Measurements from ENCODE around the gene SMTN.
"Not testable (repeated sequence)": the region's sequence is repeated elsewhere in the genome, so short reads cannot be mapped to it uniquely, and the experiment has no call there.

Gene SMTN

DNA sequence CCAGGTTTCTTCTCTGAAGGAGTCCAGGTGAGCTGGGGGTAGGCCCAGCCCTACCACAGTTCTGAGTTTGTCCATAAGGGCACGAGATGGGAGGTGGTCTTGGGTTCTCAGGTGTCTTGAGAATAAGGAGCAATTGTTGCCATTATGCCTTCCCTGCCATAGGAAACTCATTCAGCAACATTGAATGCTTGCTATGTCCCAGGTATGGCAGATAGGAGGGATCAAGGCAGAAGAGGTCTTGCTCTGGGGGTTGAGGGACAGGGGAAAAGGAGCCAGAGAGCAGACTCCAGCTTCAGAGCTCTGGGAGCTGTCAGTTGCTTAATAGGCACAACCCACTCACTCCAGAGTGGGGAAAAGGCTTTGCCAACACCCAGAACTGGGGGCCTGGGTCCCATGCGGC is 22.0 kb downstream of the SMTN start:
- DNase-seq = no peak

DNA sequence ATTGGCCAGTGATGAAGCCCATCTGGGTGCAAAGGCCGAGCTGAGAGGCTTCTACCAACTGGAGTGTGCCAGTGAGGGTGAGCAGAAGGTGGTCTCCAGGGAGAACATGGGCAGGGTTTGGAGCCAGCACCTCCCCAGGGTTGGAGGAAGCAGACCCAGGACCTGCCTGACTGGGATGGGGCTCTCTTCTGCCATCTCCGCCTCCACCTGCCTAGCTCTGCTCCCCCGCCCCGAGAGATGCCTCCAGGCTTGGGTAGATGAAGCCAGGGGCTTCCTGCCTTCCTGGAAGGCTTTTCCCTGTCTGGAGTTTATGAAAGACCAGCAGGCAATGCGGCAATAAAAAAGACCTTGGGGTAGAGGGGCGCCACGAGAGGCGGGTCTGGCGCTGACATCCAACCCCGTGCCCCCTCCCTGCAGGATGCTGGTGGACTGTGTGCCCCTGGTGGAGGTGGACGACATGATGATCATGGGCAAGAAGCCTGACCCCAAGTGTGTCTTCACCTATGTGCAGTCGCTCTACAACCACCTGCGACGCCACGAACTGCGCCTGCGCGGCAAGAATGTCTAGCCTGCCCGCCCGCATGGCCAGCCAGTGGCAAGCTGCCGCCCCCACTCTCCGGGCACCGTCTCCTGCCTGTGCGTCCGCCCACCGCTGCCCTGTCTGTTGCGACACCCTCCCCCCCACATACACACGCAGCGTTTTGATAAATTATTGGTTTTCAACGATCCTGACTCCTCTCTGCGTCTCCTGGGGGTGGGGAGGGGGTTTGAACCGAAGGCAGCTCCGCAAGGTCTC is 23.0 kb downstream of the SMTN start:
- peak in 8 of 56 donors; percentile 8 to 45 (median 22) for DNase-seq

DNA sequence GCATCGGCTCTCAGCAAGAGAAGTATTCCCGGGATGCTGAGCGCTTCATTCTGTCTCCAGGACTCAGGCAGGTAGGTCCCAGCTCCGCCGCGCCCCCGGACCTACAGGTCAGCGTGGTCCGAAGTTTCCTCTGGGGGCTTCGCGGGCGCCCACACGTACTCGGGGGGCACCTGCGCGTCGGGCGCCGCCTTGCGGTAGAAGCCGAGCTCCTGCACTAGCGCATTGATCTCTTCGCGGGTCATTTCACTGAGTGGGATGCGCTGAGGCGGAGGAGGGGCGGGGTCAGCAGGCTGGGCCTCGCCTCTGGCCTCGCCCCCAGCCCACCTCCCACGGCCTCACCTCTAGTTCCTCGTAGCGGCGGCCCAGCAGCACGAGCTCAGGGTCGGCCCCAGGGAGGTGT is 23.8 kb downstream of the SMTN start:
- DNase-seq = no peak

DNA sequence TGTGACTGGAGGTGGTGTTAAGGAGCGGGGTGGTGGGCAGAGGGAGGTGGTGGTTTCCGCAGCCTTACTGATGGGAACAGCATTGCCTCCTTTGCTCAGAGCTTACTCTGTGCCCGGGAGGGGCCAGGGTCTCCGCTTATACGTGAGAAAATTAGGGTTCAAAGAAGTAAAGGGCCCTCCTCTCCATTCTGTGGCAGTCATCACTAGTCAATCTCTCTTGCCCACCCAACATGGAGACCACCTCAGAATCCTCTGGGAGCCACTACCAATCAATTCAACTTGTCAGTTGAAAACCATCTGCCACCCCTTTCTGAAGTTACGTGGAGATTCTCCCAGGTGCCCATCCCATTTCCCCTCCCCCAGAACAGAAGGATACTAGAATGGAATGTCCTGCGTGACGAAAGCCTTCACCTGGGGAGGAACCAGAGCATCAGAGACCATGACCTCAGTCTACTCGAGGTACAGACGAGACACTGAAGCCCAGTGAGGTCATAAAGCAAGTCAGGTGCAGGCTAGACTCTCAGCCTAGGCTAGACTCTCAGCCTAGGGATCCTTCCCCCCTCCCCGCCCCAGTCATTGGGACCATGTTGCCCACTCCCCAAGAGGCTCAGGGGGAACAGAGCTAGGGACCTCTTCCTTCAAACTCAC is 24.3 kb downstream of the SMTN start:
- DNase-seq = no peak

DNA sequence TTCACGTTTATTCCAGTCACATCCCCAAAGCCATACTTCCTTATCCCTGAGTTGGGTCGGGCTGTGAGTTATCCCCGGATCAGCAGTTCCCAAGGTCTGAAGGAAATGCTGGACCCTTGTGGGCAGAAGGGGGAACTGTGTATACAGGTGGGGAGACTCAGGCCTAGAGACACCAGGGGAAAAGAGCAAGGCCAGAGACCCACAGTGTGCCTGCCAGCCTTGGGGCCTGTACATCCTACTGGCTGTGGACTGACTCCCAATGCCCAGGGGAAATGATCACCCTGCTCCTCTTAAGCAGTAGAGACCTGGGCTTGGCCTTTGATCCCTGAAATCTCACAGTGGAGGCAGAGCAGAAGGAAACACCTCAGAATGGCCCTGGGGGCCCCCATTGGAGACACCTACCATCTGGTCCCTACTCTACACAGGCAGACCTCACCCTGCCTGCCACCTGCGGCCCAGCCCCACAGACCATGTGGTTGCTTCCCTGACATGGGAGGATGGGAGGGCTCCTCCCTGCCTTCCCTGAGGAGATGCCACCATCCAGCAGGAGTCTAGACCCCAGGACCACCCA is 25.0 kb downstream of the SMTN start:
- no peak for DNase-seq

DNA sequence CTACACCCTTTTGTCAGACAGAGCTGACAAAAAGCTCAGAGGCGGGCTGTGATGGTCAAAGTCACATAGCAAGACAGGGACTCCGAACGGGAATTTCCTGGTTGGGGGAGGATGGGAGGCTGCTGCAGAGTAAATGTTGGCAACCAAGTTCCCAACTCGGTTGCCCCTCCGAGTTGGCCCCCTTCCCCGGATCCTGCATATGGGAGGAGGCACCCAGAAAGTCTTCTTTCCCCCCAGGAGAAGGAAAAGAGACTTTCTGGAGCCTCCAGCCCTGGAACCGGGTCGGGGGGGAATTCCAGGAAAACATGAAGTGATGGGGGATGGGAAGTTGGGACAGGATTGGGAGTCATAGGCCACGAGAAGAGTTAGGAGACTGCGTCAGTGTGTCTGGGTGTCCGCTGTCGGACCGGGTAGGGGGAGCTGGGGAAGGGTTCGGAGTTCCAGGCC is 25.6 kb downstream of the SMTN start:
- DNase-seq = peak in 2 of 56 donors; percentile 28 to 52

DNA sequence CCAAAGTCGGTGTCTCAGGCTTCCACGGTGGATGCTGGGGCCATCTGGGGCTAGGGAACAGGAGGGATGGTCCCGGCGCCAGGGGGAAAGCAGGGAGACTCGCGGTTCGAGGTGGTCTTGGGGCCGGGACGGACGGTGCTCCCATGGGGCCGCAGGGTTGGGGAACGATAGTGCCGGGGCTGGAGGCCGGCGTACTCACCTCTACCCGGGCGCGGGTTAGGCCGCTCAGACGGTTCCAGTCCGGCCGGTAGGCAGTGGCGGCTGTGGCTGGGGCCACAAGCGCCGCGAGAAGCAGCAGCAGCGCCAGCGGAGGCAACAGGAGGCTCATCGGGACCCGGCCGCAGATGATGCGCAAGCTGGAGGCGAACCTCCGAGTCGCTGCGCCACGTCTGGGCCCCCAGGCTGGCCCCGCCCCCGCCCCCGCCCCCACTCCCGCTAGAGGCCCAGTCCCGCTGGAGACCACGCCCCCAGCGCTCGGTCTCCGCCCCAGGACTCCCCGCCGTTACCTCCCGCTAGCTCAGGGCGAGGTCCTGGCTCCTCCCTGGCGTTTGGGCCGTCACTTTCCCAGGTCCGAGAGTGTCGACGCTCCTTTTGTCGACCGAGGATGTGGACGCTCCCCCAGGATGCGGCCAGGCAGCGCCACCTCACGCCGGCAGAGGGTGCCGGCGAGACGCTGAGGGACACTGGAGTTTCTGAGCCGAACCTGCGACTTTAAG is 26.2 kb downstream of the SMTN start, which contains the start of gene SELENOM:
Gene SELENOM, minus strand, starts transcription at position 391 of the 716 bp plus-strand sequence. Its CDS starts 63 bp downstream, at position 328.
- DNase-seq = peak in 55 of 56 donors; percentile 43 to 94 (median 85)

DNA sequence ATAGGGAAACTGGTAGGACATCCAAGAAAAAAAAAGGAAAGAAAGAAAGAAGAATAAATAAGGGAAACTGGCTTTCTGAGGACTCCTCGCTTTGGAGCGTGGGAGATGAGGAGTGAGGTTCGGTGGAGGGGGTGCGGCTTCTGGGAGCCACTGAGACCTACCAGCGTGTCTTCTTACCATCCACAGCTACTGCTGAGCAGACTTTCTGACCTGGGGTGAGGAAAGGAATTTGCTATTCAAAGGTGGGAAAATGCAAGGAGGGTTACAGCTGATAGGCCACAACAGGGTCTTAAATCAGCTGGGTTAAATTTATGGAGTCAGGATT is 26.7 kb downstream of the SMTN start:
- no peak for DNase-seq

DNA sequence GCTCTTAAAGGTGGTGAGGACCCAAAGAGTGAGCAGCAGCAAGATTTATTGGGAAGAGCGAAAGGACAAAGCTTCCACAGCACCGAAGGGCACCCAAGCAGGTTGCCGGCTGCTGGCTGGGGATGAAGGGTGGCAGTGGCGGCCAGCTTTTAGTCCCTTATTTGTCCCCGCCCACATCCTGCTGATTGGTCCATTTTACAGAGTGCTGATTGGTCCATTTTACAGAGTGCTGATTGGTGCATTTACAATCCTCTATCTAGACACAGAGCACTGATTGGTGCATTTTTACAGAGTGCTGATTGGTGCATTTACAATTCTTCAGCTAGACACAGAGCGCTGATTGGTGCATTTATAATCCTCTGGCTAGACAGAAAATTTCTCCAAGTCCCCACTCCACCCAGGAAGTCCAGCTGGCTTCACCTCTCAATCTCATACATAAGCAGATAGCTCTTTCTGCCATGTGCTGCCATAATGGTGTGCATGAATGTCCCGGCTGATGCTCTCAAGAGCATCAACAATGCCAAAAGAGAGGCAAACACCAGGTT is 31.5 kb downstream of the SMTN start:
- not testable (repeated sequence) for DNase-seq

DNA sequence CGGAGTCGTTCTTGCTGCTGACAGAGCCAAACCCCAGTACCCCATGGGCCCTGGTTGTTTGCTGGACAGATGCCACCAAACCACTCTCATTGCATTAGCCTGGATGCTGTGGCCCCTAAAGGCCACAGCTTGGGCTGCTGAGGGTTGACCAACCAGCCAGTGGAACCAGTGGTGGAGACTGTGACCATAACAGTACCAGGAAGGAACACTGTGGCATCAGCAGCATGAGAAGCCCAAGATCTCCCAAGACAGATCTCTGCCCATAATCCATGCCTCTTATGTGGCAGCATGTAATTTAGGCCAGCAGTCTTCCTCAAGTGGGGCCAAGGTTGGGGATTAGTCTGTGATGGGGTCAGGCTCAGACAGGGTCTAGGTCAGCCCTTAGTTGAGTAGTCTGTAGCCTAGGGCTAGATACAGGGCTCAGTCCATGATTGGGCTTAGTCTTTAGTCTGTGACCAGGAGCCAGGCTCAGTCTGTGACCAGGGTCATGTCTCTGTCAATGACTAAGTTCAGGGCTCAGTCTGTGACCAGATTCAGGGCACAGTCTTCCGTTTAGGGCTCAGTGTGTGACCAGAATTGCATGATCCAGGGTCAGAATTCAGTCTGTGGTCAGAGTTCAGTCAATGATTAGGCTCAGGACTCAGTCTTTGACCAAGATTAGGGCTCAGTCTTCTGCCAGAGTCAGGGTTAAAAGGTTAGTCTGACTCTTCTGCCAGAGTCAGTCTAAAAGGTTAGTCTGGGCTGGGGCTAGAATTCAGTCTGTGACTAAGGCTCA is 37.1 kb downstream of the SMTN start:
- DNase-seq = no peak

DNA sequence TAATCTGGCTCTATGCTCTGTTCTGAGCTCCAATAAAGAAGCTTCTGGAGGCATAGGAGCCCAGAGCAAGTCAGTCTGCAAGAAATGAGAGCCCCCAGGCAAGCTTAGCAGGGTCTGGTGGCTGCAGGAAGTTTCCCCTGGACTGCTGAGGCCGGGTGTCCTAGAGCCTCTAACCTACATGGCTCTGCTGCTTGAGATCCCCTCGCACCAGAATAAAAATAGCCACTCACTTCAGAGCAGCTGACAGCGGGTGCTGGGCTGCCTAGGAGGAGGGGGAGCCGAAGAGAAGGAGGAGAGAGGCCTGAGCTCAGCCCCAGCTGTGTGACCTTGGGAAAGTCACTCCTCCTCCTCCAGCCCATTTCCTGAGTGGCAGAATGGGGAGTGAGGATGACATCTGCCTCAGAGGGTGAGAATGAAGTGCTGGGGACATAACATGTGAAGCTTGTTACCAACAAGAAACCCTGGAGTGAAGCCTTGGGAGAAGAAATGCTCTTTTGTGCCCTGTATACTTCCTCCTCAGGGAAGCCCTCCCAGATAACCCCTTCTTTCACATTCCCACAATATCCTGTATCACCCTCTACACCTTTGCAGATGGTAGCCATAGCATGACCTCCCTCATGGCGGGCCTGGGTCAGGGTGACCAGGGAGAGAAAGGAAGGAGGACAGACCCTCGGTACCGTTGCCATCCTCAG is 38.1 kb downstream of the SMTN start:
- no peak for DNase-seq

DNA sequence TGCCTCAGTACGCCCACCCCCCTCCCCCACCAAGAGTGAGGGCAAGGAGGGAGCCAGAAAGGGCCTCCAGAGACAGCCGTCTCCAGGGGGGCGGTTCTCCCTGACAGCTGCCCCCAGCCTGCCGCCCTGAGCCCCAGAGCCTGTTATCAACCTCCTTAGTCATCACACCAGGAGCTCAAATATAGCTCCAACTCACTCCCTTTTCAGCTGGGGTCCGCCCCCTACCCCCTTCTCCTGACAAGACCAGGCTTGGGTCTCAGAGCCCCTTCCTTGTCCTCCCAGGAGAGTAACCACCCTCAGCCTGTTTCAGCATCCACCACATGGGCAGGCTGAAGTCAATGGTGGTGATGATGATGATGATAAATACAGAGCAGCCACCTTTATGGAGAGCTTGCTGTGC is 39.1 kb downstream of the SMTN start:
- DNase-seq = no peak

DNA sequence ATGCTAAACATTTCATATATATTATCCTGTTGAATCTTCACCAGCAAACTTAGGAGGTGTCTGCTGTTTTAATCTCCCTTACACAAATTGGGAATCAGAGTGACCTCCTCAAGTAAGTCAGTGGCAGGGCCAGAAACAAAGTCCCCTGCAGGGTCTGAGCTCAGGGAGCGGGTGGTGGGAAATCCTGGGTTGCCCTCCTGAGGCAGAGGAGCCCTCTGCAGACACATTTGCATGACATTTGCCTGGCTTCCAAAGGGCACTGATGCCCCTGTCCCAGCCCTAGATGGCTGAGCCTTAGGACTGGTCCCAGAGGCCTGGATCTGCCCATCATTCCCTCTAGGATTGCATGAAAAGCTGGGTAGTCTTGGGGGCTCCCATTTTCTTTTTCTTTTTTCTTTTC is 39.5 kb downstream of the SMTN start:
- no peak for DNase-seq

DNA sequence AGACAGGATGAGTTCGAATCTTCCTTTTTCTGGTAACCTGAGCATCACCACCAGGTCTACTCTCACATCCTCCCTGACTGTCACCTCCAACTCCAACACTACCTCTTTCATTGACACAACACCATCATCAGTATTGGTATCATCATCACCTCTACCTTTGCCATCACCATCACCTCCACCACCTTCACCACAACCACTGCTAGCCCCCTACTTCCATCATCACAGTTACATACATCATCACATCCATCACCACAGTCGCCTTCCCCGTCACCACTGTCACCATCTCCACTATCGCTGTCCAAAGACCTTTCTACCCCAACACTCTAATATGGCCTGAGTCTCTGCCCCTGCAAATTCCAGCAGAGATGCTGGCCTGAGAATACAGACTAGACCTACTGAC is 40.3 kb downstream of the SMTN start:
- no peak for DNase-seq

DNA sequence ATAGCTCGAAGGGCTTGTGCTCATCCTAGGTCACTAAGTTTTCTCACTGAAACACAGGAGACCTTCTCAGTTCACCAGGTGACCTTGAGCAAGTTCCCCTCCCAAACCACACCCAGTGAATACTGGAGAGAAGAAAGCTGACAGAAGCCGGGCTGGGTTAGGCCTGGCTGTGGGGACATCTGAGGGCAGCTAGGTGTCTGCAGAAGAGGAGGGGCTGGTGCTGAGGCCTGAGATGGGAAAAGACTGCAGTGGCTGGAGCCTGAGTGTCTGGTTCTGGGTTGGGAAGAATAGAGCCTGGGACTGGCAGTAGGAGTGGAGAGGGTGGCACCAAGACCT is 41.0 kb downstream of the SMTN start:
- no peak for DNase-seq

DNA sequence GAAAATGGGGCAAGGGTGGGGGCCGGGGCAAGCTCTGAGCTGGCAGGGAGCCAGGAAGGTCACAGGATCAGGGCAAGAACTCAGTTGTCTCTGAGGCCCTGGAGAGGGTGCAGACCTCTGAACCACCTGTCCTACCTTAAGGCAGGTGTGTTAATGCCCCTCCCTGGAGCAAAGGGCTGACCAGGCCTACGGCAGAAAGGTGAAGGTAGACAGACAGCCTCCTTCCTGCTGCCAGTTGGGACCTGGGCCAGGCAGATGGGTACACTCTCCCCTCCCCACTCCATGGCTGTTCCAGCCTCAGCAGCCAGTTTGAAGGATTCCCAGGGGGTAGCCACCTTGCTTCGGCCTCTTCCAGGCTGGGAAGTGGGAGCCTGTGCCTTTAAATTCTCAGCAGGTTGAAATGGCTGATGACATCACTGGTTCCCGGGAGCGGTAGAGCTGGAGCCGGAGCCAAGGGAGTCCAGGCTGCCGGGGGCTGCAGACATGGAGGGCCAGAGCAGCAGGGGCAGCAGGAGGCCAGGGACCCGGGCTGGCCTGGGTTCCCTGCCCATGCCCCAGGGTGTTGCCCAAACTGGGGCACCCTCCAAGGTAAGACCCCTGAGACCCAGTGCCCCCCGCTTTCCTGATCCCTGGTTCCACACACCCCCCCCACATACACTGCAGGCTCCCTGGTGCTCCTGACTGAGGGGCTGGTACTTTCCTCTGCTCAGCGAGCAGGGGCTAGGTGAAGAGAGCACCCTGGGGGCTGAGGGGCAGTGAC is 41.6 kb downstream of the SMTN start, which contains the start of gene INPP5J:
Gene INPP5J, plus strand, starts transcription at position 435 of the 760 bp plus-strand sequence. Its CDS starts 49 bp downstream, at position 484.
- DNase-seq = peak in 28 of 56 donors; percentile 12 to 55 (median 29)

DNA sequence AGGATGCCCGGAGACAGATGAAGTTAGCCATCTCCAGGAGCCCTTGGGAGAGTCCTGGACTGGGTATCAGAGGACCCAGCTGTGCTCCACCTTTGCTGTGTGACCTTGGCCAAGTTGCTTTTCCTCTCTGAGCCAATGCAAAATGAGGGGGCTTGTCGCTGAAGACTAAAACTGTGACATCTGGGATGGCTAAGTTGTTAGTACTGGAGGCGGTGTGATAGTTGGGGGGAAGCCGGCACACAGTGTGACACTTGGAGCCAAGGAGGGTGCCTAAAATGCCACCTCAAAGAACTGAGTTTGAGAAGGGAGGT is 42.1 kb downstream of the SMTN start:
- no peak for DNase-seq

DNA sequence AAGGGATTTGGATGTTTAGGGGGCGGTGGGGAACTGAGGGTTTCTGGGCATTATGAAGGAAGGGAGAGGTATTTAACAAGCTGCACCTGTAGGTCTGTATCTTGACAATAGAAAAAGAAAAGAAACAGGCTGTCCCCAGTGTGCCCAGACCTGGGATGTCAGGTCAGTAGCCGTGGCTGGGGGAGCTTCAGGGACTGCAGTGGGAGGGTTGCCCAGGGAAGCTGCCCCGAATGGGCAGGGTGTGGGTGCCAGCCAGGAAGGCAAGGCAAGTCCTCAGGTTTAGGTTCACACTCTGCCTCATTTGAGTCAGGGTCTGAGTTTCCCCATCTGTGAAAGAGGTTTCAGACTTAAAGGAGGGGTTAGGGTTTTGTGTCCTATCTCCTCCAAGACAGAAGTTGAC is 43.2 kb downstream of the SMTN start:
- no peak for DNase-seq

DNA sequence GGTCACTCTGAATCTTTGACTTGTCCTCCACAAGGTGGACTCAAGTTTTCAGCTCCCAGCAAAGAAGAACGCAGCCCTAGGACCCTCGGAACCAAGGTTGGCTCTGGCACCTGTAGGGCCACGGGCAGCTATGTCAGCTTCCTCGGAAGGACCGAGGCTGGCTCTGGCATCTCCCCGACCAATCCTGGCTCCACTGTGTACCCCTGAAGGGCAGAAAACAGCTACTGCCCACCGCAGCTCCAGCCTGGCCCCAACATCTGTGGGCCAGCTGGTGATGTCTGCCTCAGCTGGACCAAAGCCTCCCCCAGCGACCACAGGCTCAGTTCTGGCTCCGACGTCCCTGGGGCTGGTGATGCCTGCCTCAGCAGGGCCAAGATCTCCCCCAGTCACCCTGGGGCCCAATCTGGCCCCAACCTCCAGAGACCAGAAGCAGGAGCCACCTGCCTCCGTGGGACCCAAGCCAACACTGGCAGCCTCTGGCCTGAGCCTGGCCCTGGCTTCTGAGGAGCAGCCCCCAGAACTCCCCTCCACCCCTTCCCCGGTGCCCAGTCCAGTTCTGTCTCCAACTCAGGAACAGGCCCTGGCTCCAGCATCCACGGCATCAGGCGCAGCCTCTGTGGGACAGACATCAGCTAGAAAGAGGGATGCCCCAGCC is 43.8 kb downstream of the SMTN start:
- no peak for DNase-seq
